Rectal smooth muscle tissue (tissue), 1 donor: ENCODE measurements around the gene IL1RAP.
"Not testable (repeated sequence)": the region's sequence is repeated elsewhere in the genome, so short reads cannot be mapped to it uniquely, and the experiment has no call there.

Experiments used
- H3K27ac ChIP-seq: one replicate; pipeline ENCODE4 v1.7.0; 2013; ENCODE audit warnings: low read depth, low read length, inconsistent platforms
- H3K27me3 ChIP-seq: one replicate; pipeline ENCODE4 v1.7.0; 2013; ENCODE audit warnings: low read length; ENCODE audit not compliant: control insufficient read depth, insufficient read depth
- H3K36me3 ChIP-seq: one replicate; pipeline ENCODE4 v1.7.0; 2013; ENCODE audit warnings: low read length; ENCODE audit not compliant: control insufficient read depth, insufficient read depth
- H3K4me1 ChIP-seq: one replicate; pipeline ENCODE4 v1.7.0; 2013; ENCODE audit warnings: low read length; ENCODE audit not compliant: control insufficient read depth, insufficient read depth
- H3K4me3 ChIP-seq: one replicate; pipeline ENCODE4 v1.7.0; 2013; ENCODE audit warnings: low read length
- H3K9ac ChIP-seq: one replicate; pipeline ENCODE4 v1.7.0; 2013; ENCODE audit warnings: low read length

IL1RAP gene

GRCh38 chr3:190517687-190518086 is 3.8 kb downstream of the IL1RAP start:
- no peaks in the 10 kb centered on the region for H3K27me3 ChIP-seq
- no peak overlapping the region for H3K9ac ChIP-seq
- H3K36me3 ChIP-seq, result no peaks in the 10 kb centered on the region
- no peak overlapping the region for H3K4me3 ChIP-seq
- H3K27ac ChIP-seq, result no peak overlapping the region
- no peaks in the 10 kb centered on the region for H3K4me1 ChIP-seq

GRCh38 chr3:190518531-190518930 is 4.6 kb downstream of the IL1RAP start:
- H3K4me3 ChIP-seq, H3K27me3 ChIP-seq, H3K4me1 ChIP-seq, H3K36me3 ChIP-seq, H3K9ac ChIP-seq, H3K27ac ChIP-seq: not testable (repeated sequence)

- Histone ChIP-seq H3K36me3 (no peaks in the 10 kb centered on the region), H3K4me3 (no peak overlapping the region), H3K4me1 (no peaks in the 10 kb centered on the region), H3K27me3 (no peaks in the 10 kb centered on the region), H3K9ac (no peak overlapping the region), H3K27ac (no peak overlapping the region)
These were observed 6.0 kb downstream of the IL1RAP start for GRCh38 chr3:190519886-190520285.

GRCh38 chr3:190521998-190522397 is 8.1 kb downstream of the IL1RAP start:
- Histone ChIP-seq H3K27me3 (no peaks in the 10 kb centered on the region), H3K9ac (no peak overlapping the region), H3K4me1 (no peaks in the 10 kb centered on the region), H3K36me3 (no peaks in the 10 kb centered on the region), H3K27ac (no peak overlapping the region), H3K4me3 (no peak overlapping the region)

GRCh38 chr3:190522621-190523222 is 8.8 kb downstream of the IL1RAP start:
- no peaks in the 10 kb centered on the region for H3K36me3 ChIP-seq
- no peak overlapping the region for H3K27ac ChIP-seq
- H3K27me3 ChIP-seq, result no peaks in the 10 kb centered on the region
- no peaks in the 10 kb centered on the region for H3K4me1 ChIP-seq
- H3K4me3 ChIP-seq, result no peak overlapping the region
- no peak overlapping the region for H3K9ac ChIP-seq

GRCh38 chr3:190524942-190525341 is 11.1 kb downstream of the IL1RAP start:
- Histone ChIP-seq H3K27me3 (no peaks in the 10 kb centered on the region), H3K9ac (no peak overlapping the region), H3K4me3 (no peak overlapping the region), H3K36me3 (no peaks in the 10 kb centered on the region), H3K4me1 (no peaks in the 10 kb centered on the region), H3K27ac (no peak overlapping the region)

- Histone ChIP-seq H3K27me3 (no peaks in the 10 kb centered on the region), H3K4me1 (no peaks in the 10 kb centered on the region), H3K36me3 (no peaks in the 10 kb centered on the region), H3K9ac (no peak overlapping the region), H3K27ac (no peak overlapping the region), H3K4me3 (no peak overlapping the region)
These were observed 11.7 kb downstream of the IL1RAP start for GRCh38 chr3:190525634-190526033.

- Histone ChIP-seq H3K4me1 (no peaks in the 10 kb centered on the region), H3K4me3 (no peak overlapping the region), H3K9ac (no peak overlapping the region), H3K36me3 (no peaks in the 10 kb centered on the region), H3K27ac (no peak overlapping the region), H3K27me3 (no peaks in the 10 kb centered on the region)
These were observed 13.2 kb downstream of the IL1RAP start for GRCh38 chr3:190526787-190527762.

GRCh38 chr3:190528706-190529105 is 14.8 kb downstream of the IL1RAP start:
- Histone ChIP-seq H3K4me3 (no peak overlapping the region), H3K4me1 (no peaks in the 10 kb centered on the region), H3K27me3 (no peaks in the 10 kb centered on the region), H3K9ac (no peak overlapping the region), H3K27ac (no peak overlapping the region), H3K36me3 (no peaks in the 10 kb centered on the region)

GRCh38 chr3:190531406-190531805 is 17.5 kb downstream of the IL1RAP start:
- no peak overlapping the region for H3K9ac ChIP-seq
- no peaks in the 10 kb centered on the region for H3K27me3 ChIP-seq
- no peaks in the 10 kb centered on the region for H3K36me3 ChIP-seq
- H3K27ac ChIP-seq, result no peak overlapping the region
- H3K4me3 ChIP-seq, result no peak overlapping the region
- no peaks in the 10 kb centered on the region for H3K4me1 ChIP-seq

- peak overlapping the region; percentile 35 for H3K27ac ChIP-seq
- H3K36me3 ChIP-seq, result no peaks in the 10 kb centered on the region
- no peaks in the 10 kb centered on the region for H3K27me3 ChIP-seq
- H3K4me1 ChIP-seq, result no peaks in the 10 kb centered on the region
- no peak overlapping the region for H3K9ac ChIP-seq
- no peak overlapping the region for H3K4me3 ChIP-seq
These were observed 18.9 kb downstream of the IL1RAP start for GRCh38 chr3:190532731-190533203.

GRCh38 chr3:190533511-190534281 is 19.8 kb downstream of the IL1RAP start:
- no peak overlapping the region for H3K4me3 ChIP-seq
- no peaks in the 10 kb centered on the region for H3K4me1 ChIP-seq
- H3K27me3 ChIP-seq, result no peaks in the 10 kb centered on the region
- H3K9ac ChIP-seq, result no peak overlapping the region
- no peaks in the 10 kb centered on the region for H3K36me3 ChIP-seq
- H3K27ac ChIP-seq, result no peak overlapping the region
